HG03342 (cell line): Measurements from ENCODE around the gene UBAC1.
A peak's percentile ranks its signal among the peaks of the same experiment; 100 is the strongest.

Experiments
- ATAC-seq: cut with Tn5 transposase; IDR thresholded peaks from one replicate; pipeline ENCODE4 v1.9.1; 2021; ENCODE audit warnings: mild to moderate bottlenecking, moderate library complexity; ENCODE audit not compliant: unreplicated experiment

The UBAC1 gene, protein sequence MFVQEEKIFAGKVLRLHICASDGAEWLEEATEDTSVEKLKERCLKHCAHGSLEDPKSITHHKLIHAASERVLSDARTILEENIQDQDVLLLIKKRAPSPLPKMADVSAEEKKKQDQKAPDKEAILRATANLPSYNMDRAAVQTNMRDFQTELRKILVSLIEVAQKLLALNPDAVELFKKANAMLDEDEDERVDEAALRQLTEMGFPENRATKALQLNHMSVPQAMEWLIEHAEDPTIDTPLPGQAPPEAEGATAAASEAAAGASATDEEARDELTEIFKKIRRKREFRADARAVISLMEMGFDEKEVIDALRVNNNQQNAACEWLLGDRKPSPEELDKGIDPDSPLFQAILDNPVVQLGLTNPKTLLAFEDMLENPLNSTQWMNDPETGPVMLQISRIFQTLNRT

DNA sequence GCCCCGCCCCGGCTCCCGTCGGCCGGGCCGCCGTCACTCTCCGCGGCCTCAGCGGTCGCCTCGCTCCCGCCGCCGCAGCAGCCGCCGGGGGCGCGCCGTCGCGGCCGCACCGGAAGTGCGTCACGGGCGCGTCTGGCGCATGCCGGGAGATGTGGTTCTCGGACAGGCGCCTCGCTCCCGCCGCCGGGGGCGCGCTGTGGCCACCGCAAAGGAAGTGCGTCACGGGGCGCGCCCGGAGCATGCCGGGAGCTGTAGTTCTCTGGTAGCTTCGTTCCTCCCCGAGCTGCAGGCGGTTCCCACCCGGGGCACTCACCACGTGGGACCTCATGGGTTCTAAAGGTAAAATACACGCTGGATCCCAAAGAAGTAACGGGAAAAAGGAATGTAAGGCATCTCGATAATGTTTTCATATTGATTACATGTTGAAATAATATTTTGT is at the start of gene UBAC1:
TSS of gene UBAC1 (minus strand) at position 97 of the 439 bp plus-strand sequence. CDS start 211 bp downstream, outside the sequence.
- ATAC-seq: peak; percentile 87

DNA sequence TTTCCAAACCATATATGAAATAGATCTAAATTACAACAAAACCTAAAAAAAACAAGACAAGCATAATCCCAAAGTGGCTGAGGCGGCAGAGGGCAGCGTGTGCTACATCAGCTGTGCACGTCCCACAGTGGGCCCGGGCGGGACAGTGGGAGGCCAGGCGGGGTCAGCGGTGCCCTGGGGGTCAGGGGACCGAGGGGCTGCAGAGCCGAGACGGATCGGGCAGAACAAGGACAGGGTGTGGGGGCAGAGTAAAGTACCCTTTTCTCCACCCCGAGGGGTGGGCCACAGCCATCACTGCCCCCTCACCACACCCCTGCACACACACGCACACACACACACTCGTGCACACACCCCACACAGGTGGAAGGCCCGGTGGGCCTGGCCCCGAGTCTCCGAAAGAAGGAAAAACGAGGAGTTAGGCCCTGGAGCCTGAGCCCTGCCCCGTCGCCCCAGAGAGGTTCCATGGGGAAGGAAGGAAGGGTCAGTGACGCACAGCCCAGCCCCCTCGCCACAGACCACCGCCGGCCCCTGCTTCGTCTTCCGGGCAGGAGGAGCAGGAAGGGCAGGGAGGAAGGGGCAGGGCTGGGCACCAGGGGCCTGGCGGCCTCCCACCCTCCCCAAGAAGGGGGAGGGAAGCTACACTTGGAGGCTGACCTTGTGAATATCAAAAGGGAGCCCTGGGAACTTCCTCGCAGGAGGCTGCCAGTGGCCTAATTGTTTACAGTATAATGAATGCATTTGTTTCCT is 49.6 kb upstream of the UBAC1 start:
- no peak for ATAC-seq

DNA sequence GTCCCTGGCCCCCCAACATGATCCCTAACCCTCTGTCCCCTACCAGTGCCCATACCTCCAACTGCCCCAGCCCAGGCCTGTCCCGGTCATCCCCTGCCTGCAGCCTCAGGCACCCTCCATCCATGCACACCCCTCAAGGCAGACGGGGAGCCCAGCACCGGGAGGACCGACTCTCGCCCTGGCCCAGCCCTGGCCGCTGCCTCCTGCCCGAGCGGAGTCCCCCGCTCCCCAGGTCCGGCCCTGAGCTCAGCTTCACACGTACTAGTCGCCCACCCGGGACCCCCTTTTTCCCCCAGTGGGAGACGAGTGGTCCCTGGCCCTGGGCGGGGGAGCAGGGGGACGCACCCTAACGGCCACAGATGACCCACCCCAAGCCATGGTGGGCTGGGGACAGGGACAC is 49.0 kb upstream of the UBAC1 start:
- ATAC-seq: no peak

GRCh38 chr9:136009516-136009915 is 48.3 kb upstream of the UBAC1 start:
- ATAC-seq: no peak

- ATAC-seq: no peak
These were observed 47.5 kb upstream of the UBAC1 start for GRCh38 chr9:136008693-136008997.

GRCh38 chr9:136007934-136008692 is 46.9 kb upstream of the UBAC1 start:
- ATAC-seq: no peak

DNA sequence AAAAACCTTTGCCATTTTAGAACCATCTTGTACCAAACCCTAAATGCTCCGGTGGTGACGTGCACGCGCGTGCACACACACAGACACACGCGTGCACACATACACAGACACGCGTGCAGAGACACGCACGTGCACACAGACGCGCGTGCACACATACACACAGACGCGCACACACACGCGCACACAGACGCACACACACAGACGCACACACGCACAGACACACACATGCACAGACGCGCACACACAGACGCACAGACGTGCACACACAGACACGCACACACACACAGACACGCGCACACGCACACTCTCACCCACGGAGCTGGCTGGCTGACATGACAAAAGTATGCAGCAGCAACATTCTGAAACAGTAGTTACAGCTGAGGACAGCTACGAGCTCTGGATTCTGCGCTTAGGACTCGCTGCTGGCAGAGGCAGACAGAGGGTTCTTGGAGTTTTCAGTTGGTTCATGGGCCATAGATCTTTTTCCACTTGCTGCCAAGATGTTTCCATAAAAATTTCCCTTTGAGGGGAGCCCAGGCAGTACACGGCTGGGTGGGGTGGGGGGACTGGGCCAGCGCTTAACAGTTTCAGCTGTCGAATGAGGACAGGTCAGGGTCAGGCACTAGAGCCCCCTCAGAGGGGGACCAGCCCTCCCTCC is 46.2 kb upstream of the UBAC1 start:
- no peak for ATAC-seq

- ATAC-seq: no peak
These were observed 45.0 kb upstream of the UBAC1 start for GRCh38 chr9:136006169-136006568.

GRCh38 chr9:136004712-136005111 is 43.5 kb upstream of the UBAC1 start:
- ATAC-seq: no peak

- ATAC-seq: no peak
These were observed 43.0 kb upstream of the UBAC1 start for GRCh38 chr9:136004219-136004618.

- ATAC-seq: no peak
These were observed 42.4 kb upstream of the UBAC1 start for GRCh38 chr9:136003411-136004218.

DNA sequence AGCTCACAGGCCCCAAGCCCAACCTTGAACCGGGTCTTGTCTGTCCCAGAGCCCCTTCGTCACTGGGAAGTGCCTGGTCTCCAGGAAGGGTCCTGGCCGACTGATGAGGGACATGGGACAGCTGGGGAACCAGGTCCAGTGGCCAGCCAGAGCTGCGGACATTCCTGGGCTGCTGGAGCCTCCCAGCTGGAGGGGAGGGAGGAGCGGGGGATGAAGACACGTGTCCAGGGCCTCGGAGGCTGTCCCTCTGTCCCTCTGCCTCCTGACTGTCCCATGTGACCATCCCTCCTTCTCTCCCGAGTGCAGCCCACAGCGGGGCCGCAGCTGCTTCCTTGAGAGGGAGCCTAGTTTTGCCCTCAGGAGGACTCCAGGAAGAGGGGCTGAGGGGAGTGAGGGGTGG is 41.7 kb upstream of the UBAC1 start:
- ATAC-seq: no peak

DNA sequence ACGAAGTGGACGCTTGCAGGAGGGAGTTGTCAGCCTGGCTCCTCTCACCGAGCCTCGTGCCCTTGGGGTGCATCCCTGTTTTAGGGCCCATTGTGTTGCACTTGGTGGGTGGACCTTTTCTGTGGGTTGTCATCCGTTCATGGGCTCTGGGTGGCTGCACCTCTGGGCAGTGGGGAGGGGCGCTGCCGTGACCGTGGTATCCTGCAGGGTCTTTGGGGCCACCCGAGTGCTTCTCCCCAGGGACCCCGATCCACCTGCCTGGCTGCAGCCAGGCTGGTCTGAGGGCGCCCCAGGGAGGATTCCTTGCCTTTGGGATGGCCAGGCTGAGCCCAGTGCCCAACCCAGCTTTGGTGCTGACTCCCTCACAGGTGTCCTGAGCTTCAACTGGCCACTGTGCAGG is 41.0 kb upstream of the UBAC1 start:
- ATAC-seq: no peak

DNA sequence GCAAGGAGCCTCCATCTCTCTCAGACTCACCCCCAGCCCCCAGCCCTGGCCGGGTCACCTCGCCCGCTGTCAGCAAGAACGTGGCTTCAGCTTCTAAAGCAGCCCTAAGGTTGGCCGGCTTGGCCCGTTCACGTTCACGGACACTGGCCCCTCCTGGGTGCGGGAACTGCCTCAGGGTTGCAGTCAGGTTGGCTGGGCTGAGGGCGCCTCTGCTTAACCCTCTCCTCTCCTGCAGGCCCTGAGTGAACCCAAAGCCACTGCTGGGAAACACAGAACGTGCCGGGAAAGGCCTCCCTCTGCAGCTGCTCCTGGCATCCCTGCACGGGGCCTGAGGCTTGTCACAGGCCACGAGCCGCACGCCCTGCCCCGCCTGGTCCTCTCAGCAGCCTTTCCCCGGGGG is 40.1 kb upstream of the UBAC1 start:
- ATAC-seq: no peak

GRCh38 chr9:135998410-135999071 is 37.4 kb upstream of the UBAC1 start:
- no peak for ATAC-seq

DNA sequence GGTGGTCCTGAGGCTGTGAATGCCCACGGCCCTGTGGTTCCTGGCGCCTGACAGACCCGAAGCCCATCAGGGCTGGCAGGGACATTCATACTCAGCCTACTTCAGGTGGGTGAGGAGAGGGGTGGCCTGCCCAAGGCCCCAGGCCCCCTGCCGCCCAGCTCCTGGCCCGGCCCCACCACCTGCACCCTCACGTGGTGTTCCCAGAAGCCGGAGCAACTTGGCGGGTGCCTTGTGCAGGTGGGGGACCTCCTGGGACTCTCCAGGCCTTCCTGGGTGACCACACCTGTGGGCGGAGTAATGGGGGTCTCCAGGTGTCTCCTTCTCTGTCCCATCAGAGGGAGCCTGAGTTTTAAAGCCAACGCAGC is 36.8 kb upstream of the UBAC1 start:
- ATAC-seq: no peak

DNA sequence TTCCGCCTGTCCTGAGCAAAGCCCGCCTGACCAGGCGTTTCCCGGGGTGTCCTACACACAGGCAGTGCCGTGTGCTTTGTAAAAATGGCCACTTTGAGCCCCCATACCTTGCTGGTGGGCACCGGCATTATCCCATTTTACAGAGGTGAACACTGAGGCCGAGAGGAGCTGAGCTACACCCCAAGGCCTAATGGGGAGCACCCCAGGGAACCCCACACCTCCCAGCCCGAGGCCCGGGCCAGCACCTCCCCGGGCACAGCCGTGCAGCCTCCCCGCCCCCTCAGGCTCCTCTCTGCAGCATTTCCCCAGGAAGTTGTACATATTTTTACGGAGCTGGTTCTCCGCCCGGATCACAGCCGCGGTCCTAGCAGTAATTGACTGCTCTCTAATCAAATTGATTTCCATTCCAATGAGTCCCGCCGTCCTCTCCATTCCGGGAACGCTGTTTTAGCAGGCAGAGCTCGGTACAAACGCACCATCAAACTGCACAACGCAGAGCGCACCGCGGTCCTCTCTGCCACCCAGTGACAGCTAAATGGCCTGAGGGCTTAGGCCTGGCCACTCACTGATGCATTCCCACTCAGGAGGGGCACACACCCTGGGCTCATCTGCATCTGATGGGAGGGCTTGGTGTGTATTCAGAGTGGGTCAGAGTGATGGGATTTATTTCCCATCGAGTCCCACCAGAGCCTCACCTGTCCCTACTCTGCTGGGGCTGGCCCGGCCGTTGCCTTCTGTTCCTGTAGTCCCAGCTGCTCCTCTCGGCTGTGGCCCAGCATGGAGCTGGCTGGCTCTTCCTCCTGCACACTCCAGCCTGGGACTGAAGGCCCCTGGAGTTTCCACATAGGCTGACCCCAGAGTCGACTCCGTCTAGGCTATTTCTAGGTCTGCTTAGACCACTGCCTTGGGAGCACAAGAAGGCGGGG is 36.2 kb upstream of the UBAC1 start:
- no peak for ATAC-seq

DNA sequence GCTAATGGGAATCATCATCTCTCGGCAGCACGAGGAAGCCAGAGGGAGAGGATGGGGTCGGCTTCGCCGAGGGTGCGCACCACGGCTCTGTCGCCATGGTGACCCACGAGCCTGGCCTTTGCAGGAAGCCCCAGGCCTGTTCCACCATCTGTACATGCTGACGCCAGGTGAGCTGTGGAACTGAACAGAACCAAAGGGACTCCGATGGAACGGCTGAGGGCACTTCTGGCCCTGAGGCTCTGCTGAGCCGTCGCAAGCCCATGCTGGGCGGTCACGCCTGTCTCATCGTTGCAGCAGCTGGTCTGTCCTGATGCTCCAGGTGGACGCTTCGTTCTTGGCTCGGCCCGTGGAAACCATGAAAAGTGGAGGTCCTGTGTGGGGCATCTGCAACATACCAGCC is 34.6 kb upstream of the UBAC1 start:
- ATAC-seq: no peak
